ENCODE data around the gene NCBP3. TPM values are rescaled to one million over a fixed set of nuclear protein-coding genes. Genes with fewer than 3 reads are reported as not detected.

NCBP3 gene
- total RNA-seq, 4 donors from 2014 or later, result 9.5 to 15.2 (median 14.5) TPM

DNA sequence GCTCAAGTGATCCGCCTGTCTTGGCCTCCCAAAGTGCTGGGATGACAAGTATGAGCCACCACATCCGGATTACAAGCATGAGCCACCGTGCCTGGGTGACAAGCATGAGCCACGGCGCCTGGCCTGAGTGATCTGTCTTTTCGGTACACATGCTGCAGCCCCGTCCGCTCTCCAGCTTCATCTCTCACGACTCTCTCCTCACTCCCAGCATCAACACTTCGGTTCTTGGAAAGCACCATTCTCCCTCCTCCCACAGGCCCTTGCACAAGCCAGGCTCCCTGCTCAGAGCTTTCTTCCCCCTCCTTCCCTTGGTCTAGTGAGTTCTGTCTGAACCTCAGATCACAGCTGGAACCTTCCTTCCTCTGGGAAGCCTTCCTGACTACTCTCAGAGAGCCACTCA, 6.5 kb upstream of the NCBP3 start:
- no peaks in the 10 kb centered on the region for H3K9me3 ChIP-seq
- TF ChIP-seq, protein P1, sequence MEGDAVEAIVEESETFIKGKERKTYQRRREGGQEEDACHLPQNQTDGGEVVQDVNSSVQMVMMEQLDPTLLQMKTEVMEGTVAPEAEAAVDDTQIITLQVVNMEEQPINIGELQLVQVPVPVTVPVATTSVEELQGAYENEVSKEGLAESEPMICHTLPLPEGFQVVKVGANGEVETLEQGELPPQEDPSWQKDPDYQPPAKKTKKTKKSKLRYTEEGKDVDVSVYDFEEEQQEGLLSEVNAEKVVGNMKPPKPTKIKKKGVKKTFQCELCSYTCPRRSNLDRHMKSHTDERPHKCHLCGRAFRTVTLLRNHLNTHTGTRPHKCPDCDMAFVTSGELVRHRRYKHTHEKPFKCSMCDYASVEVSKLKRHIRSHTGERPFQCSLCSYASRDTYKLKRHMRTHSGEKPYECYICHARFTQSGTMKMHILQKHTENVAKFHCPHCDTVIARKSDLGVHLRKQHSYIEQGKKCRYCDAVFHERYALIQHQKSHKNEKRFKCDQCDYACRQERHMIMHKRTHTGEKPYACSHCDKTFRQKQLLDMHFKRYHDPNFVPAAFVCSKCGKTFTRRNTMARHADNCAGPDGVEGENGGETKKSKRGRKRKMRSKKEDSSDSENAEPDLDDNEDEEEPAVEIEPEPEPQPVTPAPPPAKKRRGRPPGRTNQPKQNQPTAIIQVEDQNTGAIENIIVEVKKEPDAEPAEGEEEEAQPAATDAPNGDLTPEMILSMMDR (IDR thresholded peaks at IDR 0.05 in 4 of 5, conservative IDR thresholded peaks at IDR 0.05 in 1 of 5), result no peak
- no peak for TF ChIP-seq POLR2A (IDR thresholded peaks at IDR 0.05)
- intact Hi-C loops (cut with DNase I; ENCODE audit: low total_unique reads), result no loop called here
- H3K4me3 ChIP-seq, result no peak overlapping the region
- no peak for DNase-seq
- no peaks in the 10 kb centered on the region for H3K4me1 ChIP-seq
- no peaks in the 10 kb centered on the region for H3K27me3 ChIP-seq
- H3K36me3 ChIP-seq, result no peaks in the 10 kb centered on the region
- no peak for ATAC-seq
- H3K27ac ChIP-seq, result no peak overlapping the region
- in situ Hi-C loops (cut with MboI; ENCODE audit: low sequenced_read_pairs in 4 of 4), result no loop called here

DNA sequence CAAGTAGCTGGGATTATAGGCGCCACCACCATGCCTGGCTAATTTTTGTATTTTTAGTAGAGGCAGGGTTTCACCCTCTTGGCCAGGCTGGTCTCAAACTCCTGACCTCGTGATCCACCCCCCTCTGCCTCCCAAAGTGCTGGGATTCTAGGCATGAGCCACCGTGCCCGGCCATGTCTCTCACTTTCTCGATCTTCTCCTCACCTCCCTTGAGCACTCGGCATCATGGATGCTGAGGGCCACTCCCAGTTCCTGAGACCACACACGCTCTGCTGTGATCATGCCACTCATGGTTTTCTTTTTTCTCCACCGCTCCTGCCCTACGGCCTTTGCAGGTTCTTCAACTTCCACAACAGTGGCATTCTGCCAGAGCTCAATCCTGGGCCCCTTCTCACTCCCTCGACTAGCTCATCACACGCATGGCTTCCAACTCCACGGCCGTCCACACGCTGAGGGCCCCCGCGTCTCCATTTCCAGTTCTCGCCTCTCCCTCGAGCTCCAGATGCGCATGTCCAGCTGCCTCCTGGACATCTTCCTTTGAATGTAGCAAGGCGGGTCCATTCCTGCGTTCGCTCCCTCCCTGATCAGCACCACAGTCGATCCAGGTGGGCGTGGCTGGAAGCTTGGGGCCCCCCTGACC, 5.5 kb upstream of the NCBP3 start:
- no peak for ATAC-seq
- no peak overlapping the region for H3K4me3 ChIP-seq
- H3K27ac ChIP-seq, result no peak overlapping the region
- no peaks in the 10 kb centered on the region for H3K9me3 ChIP-seq
- no peak for DNase-seq
- in situ Hi-C loops (cut with MboI; ENCODE audit: low sequenced_read_pairs in 4 of 4), result no loop called here
- no peaks in the 10 kb centered on the region for H3K36me3 ChIP-seq
- H3K27me3 ChIP-seq, result no peaks in the 10 kb centered on the region
- no peaks in the 10 kb centered on the region for H3K4me1 ChIP-seq
- no peak for TF ChIP-seq POLR2A (IDR thresholded peaks at IDR 0.05)
- intact Hi-C loops (cut with DNase I; ENCODE audit: low total_unique reads), result no loop called here

DNA sequence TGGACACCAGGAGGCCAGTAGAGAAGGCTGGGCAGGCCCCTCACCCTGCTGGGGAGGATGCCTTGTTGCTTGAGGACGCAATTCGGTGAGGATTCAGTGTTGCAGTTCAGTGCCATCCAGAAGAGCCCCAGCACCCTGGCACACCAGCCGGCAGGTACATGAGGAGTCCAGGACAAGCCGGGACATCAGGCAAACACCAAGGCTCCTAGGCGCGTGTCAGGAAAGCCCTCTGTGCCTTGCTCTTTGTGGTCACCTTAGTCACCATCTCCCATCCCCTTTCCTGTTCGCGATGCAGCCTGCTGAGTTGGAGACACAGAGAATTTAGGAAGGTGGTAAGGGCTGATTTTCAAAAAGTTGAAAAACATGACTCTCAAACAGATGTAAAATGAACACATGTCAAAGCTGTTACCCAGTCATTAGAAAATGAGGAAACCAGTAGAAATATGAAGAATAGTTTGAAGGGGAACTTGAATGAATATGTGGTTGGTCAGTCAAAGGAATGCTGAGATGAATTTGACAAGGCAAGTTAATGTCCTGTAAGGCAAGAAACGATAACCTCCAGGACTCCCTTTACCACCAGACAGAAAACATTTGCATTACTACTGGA, 2.3 kb upstream of the NCBP3 start:
- DNase-seq (no peak), ATAC-seq (no peak)
- Histone ChIP-seq H3K27ac (no peak overlapping the region), H3K27me3 (no peaks in the 10 kb centered on the region), H3K4me3 (no peak overlapping the region), H3K4me1 (peaks cover 6 to 16% of the 10 kb centered on the region in 2 donors), H3K36me3 (peaks cover 0 to 1% of the 10 kb centered on the region in 2 donors), H3K9me3 (no peaks in the 10 kb centered on the region)
- in situ Hi-C loops (cut with MboI; ENCODE audit: low sequenced_read_pairs in 4 of 4), result loop anchor here in 2 of 4 donors (10.0 kb wide), 1 partner anchor 114 kb away; no protein-coding TSS in a partner anchor
- TF ChIP-seq, protein P1 (IDR thresholded peaks at IDR 0.05 in 4 of 5, conservative IDR thresholded peaks at IDR 0.05 in 1 of 5), result no peak
- no peak for TF ChIP-seq POLR2A (IDR thresholded peaks at IDR 0.05)
- intact Hi-C loops (cut with DNase I; ENCODE audit: low total_unique reads), result no loop called here

DNA sequence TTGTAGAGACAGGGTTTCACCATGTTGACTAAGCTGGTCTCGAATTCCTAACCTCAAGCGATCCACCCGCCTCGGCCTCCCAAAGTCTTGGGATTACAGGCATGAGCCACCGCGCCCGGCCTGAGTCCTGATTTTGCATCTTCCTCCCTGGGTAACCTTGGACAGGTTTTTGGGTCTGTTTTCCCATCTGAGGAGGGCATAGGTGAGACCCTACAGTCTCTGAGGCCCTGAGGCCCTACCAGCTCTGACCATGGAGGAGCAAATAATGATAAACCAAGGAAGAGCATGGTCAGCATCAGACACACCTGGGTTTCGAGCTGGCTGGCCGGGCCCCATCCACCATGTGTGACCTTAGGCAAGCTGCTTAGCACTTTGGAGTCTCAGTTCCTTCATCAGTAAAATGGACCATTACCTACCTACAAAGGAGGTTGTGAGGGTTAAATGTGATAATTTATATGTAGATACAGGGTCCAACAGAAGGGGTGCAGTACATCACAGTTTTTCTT, 1.2 kb upstream of the NCBP3 start:
- Histone ChIP-seq H3K27me3 (no peaks in the 10 kb centered on the region), H3K4me1 (peaks cover 6 to 16% of the 10 kb centered on the region in 2 donors), H3K36me3 (peaks cover 0 to 12% of the 10 kb centered on the region in 2 donors), H3K4me3 (no peak overlapping the region), H3K27ac (no peak overlapping the region), H3K9me3 (no peaks in the 10 kb centered on the region)
- TF ChIP-seq, protein P1 (IDR thresholded peaks at IDR 0.05 in 4 of 5, conservative IDR thresholded peaks at IDR 0.05 in 1 of 5), result no peak
- intact Hi-C loops (cut with DNase I; ENCODE audit: low total_unique reads), result no loop called here
- in situ Hi-C loops (cut with MboI; ENCODE audit: low sequenced_read_pairs in 4 of 4), result loop anchor here in 2 of 4 donors (10.0 kb wide), 1 partner anchor 112 kb away; no protein-coding TSS in a partner anchor
- ATAC-seq (no peak), DNase-seq (no peak)

DNA sequence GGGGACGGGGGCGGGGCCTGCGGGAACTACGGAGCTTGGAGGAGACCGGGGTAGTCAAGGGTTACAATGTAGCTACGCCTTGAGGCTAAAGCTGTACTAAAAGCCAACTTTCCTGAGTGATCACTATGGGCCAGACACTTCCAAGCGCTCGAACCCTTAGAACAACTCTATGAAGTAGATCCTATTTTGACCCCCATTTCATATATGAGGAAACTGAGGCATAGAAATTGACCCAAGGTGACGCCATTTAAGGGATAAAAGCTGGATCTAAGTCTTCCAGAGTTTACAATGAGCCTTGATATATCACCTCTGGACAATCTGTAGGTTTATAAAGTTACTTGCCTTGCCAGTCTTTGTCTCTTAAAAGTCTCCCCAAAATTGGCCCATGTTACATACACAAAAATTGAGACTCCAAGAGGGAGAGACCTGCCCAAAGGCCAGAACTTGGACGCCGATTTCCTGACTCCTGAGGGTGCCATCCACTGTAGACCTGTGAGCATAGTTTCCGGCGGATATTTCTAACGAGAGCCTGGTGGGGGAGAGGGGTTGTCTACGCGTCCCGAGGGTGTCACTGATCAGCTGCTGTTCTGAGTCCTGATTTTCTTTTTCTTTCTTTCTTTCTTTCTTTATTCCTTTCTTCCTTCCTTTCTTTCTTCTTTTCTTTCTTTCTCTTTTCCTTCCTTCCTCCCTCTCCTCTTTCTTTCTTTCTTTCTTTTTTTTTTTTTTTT, 555 bp upstream of the NCBP3 start:
- Histone ChIP-seq H3K9me3 (no peaks in the 10 kb centered on the region), H3K4me3 (peak overlapping the region; percentile 45 to 100 (median 95)), H3K27ac (no peak overlapping the region), H3K27me3 (no peaks in the 10 kb centered on the region), H3K4me1 (peaks cover 6 to 16% of the 10 kb centered on the region in 2 donors), H3K36me3 (peaks cover 0 to 18% of the 10 kb centered on the region in 2 donors)
- DNase-seq (no peak), ATAC-seq (no peak)
- intact Hi-C loops (cut with DNase I; ENCODE audit: low total_unique reads), result loop anchor here (1.0 kb wide), 1 partner anchor 47 kb away; the partner anchor contains the start of gene CAMKK1
- in situ Hi-C loops (cut with MboI; ENCODE audit: low sequenced_read_pairs in 4 of 4), result loop anchor here in 2 of 4 donors (10.0 kb wide), 1 partner anchor 112 kb away; no protein-coding TSS in a partner anchor
- TF ChIP-seq, protein P1 (IDR thresholded peaks at IDR 0.05 in 4 of 5, conservative IDR thresholded peaks at IDR 0.05 in 1 of 5), result no peak
- no peak for TF ChIP-seq POLR2A (IDR thresholded peaks at IDR 0.05)

Data from gastrocnemius medialis (tissue), 4 donors.